Body of pancreas (tissue), 4 donors: ENCODE results near the gene CCDC33.

ENCODE experiments used
- CTCF ChIP-seq, 7 experiments: fragments of 450-650 bp in 4 of 7; fragments of 200-600 bp in 3 of 7; sonication (generic) in 3 of 7; IDR thresholded peaks; one replicate each; pipeline ENCODE4 v1.5.1; 2016 to 2019; ENCODE audit warnings: antibody characterized with exemption in 7 of 7
- POLR2A ChIP-seq, 3 donors: fragments of 450-650 bp; IDR thresholded peaks; one replicate each; pipeline ENCODE4 v1.6.1; 2016; ENCODE audit warnings: antibody characterized with exemption in 3 of 3, mild to moderate bottlenecking in 2 of 3

- no peak for TF ChIP-seq CTCF (IDR thresholded peaks at IDR 0.05)
- no peak for TF ChIP-seq POLR2A (IDR thresholded peaks at IDR 0.05)
Observed at GRCh38 chr15:74270854-74271520, 34.9 kb downstream of the CCDC33 start.
